Pancreas (tissue), 10 donors: ENCODE data around the gene GPSM1. TPM values are rescaled to one million over a fixed set of nuclear protein-coding genes. Genes with fewer than 3 reads are reported as not detected.

ENCODE experiments used
- ATAC-seq, 4 donors: fragments of 200-7000 bp; cut with Tn5 transposase; one replicate each; pipeline versions ENCODE4 v1.8.0 to v1.9.1; 2020; ENCODE audit warnings: mild to moderate bottlenecking in 4 of 4, moderate library complexity in 4 of 4
- DNase-seq, 6 donors: peaks; one replicate each; pipeline ENCODE4 v3.0.0-alpha.2; 2020
- FAIRE-seq: peaks from 2 replicates; lab custom pipeline; 2012; peaks lifted over from hg19 to GRCh38; lab: Jason Lieb, UNC
- H3K27ac ChIP-seq, 4 donors: fragments of 200-600 bp; sonication (generic); 1 replicate in 3 of 4; 2 replicates in 1 of 4; pipeline versions ENCODE4 v1.5.0 to v1.8.0; 2020
- H3K27me3 ChIP-seq, 4 donors: fragments of 200-600 bp; one replicate each; pipeline ENCODE4 v1.8.0; 2021
- H3K36me3 ChIP-seq, 3 donors: fragments of 200-600 bp; sonication (generic) in 1 of 3; one replicate each; pipeline versions ENCODE4 v1.5.0 to v1.8.0; 2020 to 2021
- H3K4me1 ChIP-seq, 3 donors: fragments of 200-600 bp; one replicate each; pipeline ENCODE4 v1.8.0; 2021
- H3K4me3 ChIP-seq, 4 donors: fragments of 200-600 bp; sonication (generic) in 2 of 4; one replicate each; pipeline versions ENCODE4 v1.5.0 to v1.8.0; 2020 to 2021
- H3K9me3 ChIP-seq, 4 donors: fragments of 200-600 bp; one replicate each; pipeline ENCODE4 v1.8.0; 2021
- WGBS, 2 donors: extraction: QIAGEN DNeasy Blood & Tissue Kit; methylation state at CpG; one replicate each; pipeline ENCODE4 v1.1.7; 2013; 5-methylcytosine and 5-hydroxymethylcytosine counted together
- intact Hi-C, 3 donors: fragments of 100-400 bp; cut with DNase I; formaldehyde crosslinking; loops; one replicate each; pipeline versions ENCODE4 v1.11.1 to v1.14.2; 2022
- polyA plus RNA-seq, 2 donors: library from polyadenylated mRNA; stranded (reverse); fragments of 200-250 nt; gene quantifications; one replicate each; pipeline ENCODE4 v1.2.3, GENCODE V29; 2013
- total RNA-seq, 6 donors: library from RNA; stranded (reverse); fragmentation: NEBNext Ultra II Directional in 4 of 6; extraction: Animal tissue kit (Norgen Biotek cat#: 25700) in 4 of 6; gene quantifications; one replicate each; pipeline versions ENCODE4 v1.2.1 to v1.2.4, GENCODE V29; 2021 to 2023
- TF ChIP-seq, protein P1 (sequence below), 4 donors: fragments of 200-600 bp; sonication (generic) in 3 of 4; IDR thresholded peaks; one replicate each; pipeline versions ENCODE4 v1.5.0 to v1.8.0; 2021; ENCODE audit warnings: antibody characterized with exemption in 4 of 4
- donor health status: healthy with polysubstance abuse.
- donor health status: DM: no; HTN: no; CAD: no; lungs with moderate emphysema.
- donor health status: DM: no; HTN: no; CAD: no.
- donor health status: control.
- donor health status: control.
- donor health status: Bipolar disorder and iron deficiency.
- donor health status: DM: yes; HTN: yes; CAD: no.
- donor health status: DM: no; HTN: no; CAD: no.
- donor health status: DM: no; HTN: no; CAD: no.
- donor health status: DM: yes; HTN: yes; CAD: no.

The GPSM1 gene
- total and polyA plus RNA-seq, 8 donors, result 6.8 to 54.4 (median 12.6) TPM

DNA sequence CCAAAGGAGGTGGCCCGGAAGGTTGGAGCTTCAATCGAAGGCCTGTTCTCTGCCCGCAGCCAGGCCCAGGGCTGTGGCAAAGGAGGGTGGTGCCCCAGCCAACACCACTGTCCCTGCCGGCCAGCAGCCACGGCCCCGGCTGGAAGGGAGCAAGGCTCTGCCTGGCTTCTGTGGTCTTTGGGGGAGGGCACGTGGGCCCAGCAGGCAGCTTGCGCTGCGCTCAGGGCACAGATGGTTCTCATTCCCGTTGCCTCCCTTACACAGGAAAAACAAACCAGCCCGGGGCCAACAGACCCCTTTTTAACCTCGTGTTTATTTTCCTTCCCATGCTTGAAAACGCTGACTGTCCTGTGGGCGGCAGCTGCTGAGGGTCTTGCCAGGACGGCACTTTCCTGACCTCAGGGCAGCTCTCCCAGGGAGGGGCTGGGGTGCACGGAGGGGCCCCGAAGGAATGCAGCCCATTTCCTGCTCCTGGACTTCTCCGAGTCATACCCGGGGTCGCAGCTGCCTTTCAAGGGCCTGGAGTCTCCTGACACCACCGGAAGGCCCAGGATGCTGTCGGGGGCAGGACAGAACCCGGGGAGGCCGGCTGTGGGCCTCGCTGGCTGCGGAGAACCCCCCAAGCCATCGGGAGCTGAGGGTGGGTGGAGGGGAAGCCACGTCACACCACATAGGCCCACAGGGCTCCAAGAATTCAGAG lies 1.1 kb upstream of the GPSM1 start:
- 70 to 78% methylated on average over 27 to 28 of the region's 28 CpGs for WGBS, 2 donors
- Histone ChIP-seq H3K9me3 (no peaks in the 10 kb centered on the region), H3K27ac (peak overlapping the region in 1 of 4 donors; percentile 10), H3K36me3 (no peaks in the 10 kb centered on the region), H3K4me3 (no peak overlapping the region), H3K27me3 (no peaks in the 10 kb centered on the region), H3K4me1 (peaks cover 5 to 10% (median 7%) of the 10 kb centered on the region in 3 donors)
- intact Hi-C loops, result no loop called here
- FAIRE-seq, result no peak
- TF ChIP-seq, protein P1, sequence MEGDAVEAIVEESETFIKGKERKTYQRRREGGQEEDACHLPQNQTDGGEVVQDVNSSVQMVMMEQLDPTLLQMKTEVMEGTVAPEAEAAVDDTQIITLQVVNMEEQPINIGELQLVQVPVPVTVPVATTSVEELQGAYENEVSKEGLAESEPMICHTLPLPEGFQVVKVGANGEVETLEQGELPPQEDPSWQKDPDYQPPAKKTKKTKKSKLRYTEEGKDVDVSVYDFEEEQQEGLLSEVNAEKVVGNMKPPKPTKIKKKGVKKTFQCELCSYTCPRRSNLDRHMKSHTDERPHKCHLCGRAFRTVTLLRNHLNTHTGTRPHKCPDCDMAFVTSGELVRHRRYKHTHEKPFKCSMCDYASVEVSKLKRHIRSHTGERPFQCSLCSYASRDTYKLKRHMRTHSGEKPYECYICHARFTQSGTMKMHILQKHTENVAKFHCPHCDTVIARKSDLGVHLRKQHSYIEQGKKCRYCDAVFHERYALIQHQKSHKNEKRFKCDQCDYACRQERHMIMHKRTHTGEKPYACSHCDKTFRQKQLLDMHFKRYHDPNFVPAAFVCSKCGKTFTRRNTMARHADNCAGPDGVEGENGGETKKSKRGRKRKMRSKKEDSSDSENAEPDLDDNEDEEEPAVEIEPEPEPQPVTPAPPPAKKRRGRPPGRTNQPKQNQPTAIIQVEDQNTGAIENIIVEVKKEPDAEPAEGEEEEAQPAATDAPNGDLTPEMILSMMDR (IDR thresholded peaks at IDR 0.05), result no peak
- no peak for ATAC-seq
- peak in 2 of 6 donors; percentile 38 to 70 for DNase-seq

DNA sequence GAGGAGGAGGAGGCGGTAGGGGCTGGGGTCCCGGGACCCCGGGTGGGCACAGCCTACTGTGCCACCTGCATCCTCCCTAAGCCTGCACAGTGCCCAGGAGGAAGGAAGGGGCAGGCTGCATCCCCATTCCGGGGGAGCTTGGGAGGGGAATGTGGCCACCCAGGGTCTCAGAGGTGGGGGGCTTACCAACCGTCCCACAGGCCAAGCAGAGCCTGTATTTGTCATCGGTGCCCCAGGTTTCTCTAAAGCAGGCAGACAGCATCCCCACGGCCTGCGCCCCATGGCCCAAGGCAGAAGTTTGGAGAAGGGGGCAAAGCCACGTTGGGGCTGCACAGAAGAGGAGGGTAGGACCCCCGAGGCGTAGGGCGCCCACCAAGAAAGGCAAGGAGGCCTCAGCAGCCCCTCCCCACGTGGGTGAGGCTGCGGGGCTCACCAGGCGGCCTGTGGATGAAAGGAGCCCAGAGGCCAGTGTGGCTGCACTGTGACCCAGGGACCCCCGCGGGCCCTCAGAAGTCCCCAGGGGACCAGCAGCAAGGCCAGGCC lies 507 bp upstream of the GPSM1 start:
- TF ChIP-seq, protein P1 (IDR thresholded peaks at IDR 0.05), result no peak
- no peaks in the 10 kb centered on the region for H3K9me3 ChIP-seq
- peaks cover 5 to 10% (median 7%) of the 10 kb centered on the region in 3 donors for H3K4me1 ChIP-seq
- H3K27me3 ChIP-seq, result no peaks in the 10 kb centered on the region
- DNase-seq, result peak in 1 of 6 donors; percentile 63
- H3K36me3 ChIP-seq, result no peaks in the 10 kb centered on the region
- intact Hi-C loops, result no loop called here
- H3K27ac ChIP-seq, result no peak overlapping the region
- WGBS, 2 donors, result 56 to 75% methylated on average over 9 to 17 of the region's 17 CpGs
- peak overlapping the region in 3 of 4 donors; percentile 45 to 63 (median 59) for H3K4me3 ChIP-seq
- ATAC-seq, result no peak
- no peak for FAIRE-seq

DNA sequence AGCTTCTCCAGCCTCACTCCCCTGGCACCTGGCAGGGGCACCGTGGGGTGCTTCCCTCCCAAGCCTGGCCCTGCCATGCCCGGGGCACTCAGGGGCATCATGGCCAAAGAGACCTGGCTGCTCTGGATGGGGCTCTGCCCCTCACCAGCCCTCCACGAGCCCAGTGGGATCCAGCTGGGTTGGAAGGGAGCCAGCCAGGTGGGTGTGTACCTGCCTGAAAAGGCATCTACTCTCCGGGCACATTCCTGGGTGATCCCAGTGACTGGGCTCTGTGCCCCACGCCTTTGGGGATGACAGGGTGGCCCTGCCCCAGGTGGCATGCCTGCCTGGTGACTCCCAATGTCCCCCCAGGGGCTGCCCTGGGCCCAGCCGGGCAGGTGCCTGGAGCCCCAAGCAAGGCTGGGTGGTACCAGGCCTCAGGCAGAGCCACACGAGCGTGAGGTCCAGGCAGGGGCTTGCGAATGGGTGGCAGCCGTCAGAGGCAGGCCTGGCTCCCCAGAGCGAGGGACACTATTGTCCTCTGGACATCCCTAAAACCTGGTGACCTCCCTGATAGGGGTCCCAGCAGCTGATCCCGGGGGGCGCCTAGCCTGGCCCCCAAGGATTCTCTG lies 777 bp downstream of the GPSM1 start:
- intact Hi-C loops, result no loop called here
- no peak for FAIRE-seq
- 44 to 46% methylated on average over 13 of the region's 13 CpGs for WGBS, 2 donors
- Histone ChIP-seq H3K4me1 (peaks cover 5 to 10% (median 7%) of the 10 kb centered on the region in 3 donors), H3K36me3 (no peaks in the 10 kb centered on the region), H3K4me3 (peak overlapping the region; percentile 37 to 63 (median 52)), H3K27me3 (no peaks in the 10 kb centered on the region), H3K27ac (peak overlapping the region in 1 of 4 donors; percentile 16), H3K9me3 (no peaks in the 10 kb centered on the region)
- peak; percentile 6 to 44 (median 28) for ATAC-seq
- TF ChIP-seq, protein P1 (IDR thresholded peaks at IDR 0.05), result no peak
- DNase-seq, result peak in 4 of 6 donors; percentile 57 to 87 (median 72)

DNA sequence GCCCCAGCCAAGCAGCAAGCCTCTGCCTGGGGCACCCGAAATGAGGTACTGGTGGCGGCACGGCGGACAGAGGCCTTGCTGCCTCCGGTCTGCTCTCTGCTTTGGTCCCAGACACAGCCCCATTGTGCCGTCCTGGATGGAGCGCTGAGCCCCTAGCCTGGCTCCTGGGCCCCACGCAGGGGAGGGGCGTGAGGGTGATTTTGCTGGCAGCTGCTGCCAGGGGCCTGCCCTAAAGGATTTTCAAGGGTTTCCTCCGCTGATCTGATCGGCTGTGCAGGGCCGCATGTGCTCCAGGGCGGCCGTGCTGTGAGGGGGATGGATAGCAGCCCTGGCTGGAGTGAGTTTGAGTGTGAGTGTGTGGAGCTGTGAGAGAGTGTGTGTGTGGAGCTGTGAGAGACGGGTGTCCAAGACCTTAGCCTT lies 1.3 kb downstream of the GPSM1 start:
- peak in 2 of 6 donors; percentile 41 to 68 for DNase-seq
- Histone ChIP-seq H3K36me3 (no peaks in the 10 kb centered on the region), H3K4me3 (peak overlapping the region in 2 of 4 donors; percentile 59 to 63), H3K9me3 (no peaks in the 10 kb centered on the region), H3K27me3 (no peaks in the 10 kb centered on the region), H3K4me1 (peaks cover 5 to 10% (median 7%) of the 10 kb centered on the region in 3 donors), H3K27ac (no peak overlapping the region)
- intact Hi-C loops, result no loop called here
- WGBS, 2 donors, result 69 to 73% methylated on average over 15 of the region's 15 CpGs
- peak in 1 of 4 donors; percentile 3 for ATAC-seq
- FAIRE-seq, result no peak
- TF ChIP-seq, protein P1 (IDR thresholded peaks at IDR 0.05), result no peak
